ENCODE measurements around the gene USP16. TPM values are rescaled to one million over a fixed set of nuclear protein-coding genes. Genes with fewer than 3 reads are reported as not detected.

USP16 gene
- total RNA-seq, 2 donors from 2014 or later = 19.9 to 22.0 TPM

DNA sequence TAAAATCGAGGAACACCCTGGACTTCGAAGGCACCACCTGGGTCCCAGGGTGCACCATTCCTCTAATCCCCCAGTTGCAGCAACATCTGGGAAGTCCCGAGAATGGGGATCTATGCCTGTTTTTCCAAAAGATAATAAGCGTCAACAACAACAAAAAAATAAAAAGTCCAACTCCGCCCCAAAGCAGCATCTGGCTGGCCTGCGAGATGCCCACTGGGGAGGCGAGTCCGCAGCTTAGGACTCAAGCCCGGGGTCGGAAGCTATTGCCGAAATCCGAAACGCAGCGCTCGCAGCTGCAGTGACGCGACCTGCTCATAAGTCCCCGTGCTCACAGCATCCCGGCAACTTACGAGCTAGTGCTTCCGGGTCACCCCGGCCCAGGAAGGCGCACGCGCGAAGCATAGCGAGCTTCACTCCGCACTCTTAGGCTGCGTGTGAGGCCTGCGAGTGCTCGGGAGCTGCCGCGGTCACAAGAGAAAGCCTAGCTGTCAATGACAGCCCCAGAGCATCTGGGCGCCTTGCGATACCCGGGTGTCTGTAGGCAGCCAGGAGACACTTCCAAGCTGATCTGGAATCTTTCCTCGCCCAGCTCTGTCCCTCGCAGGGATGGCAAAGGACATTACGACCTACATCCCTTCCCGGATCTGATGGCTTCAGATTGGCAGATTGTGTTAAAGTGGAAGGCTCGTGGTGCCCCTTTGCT lies 21.9 kb upstream of the USP16 start:
- 5% methylated on average over 31 to 41 of the region's 41 CpGs for WGBS, 2 experiments (ENCODE audit: insufficient coverage in 1 of 2, insufficient read length in 1 of 2)
- no peaks in the 10 kb centered on the region for H3K4me1 ChIP-seq (ENCODE audit: control insufficient read depth, insufficient read depth, low read length)
- peaks cover 1% of the 10 kb centered on the region for H3K36me3 Mint-ChIP-seq (ENCODE audit: low read depth)
- H3K4me3 Mint-ChIP-seq = peak overlapping the region; percentile 76
- no peaks in the 10 kb centered on the region for H3K9me3 ChIP-seq (ENCODE audit: control insufficient read depth, low read length)
- H3K4me3 ChIP-seq (ENCODE audit: low read length) = peak overlapping the region; percentile 84
- DNase-seq = peak; percentile 96
- no peaks in the 10 kb centered on the region for H3K36me3 ChIP-seq (ENCODE audit: control insufficient read depth, insufficient read depth, low read length)
- peak overlapping the region; percentile 97 for H3K27ac Mint-ChIP-seq
- peaks cover 5% of the 10 kb centered on the region for H3K9me3 Mint-ChIP-seq
- H3K9ac ChIP-seq (ENCODE audit: extremely low read depth, low read length, poor library complexity, severe bottlenecking) = peak overlapping the region; percentile 59
- H3K27me3 ChIP-seq (ENCODE audit: control insufficient read depth, insufficient read depth, low read length, poor library complexity, severe bottlenecking) = peaks cover 10% of the 10 kb centered on the region
- peaks cover 7% of the 10 kb centered on the region for H3K4me1 Mint-ChIP-seq
- TF ChIP-seq, protein P1, sequence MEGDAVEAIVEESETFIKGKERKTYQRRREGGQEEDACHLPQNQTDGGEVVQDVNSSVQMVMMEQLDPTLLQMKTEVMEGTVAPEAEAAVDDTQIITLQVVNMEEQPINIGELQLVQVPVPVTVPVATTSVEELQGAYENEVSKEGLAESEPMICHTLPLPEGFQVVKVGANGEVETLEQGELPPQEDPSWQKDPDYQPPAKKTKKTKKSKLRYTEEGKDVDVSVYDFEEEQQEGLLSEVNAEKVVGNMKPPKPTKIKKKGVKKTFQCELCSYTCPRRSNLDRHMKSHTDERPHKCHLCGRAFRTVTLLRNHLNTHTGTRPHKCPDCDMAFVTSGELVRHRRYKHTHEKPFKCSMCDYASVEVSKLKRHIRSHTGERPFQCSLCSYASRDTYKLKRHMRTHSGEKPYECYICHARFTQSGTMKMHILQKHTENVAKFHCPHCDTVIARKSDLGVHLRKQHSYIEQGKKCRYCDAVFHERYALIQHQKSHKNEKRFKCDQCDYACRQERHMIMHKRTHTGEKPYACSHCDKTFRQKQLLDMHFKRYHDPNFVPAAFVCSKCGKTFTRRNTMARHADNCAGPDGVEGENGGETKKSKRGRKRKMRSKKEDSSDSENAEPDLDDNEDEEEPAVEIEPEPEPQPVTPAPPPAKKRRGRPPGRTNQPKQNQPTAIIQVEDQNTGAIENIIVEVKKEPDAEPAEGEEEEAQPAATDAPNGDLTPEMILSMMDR (conservative IDR thresholded peaks at IDR 0.05) = no peak
- H3K27me3 Mint-ChIP-seq (ENCODE audit: insufficient read depth) = no peaks in the 10 kb centered on the region
- H3K27ac ChIP-seq (ENCODE audit: low read depth, low read length) = peak overlapping the region; percentile 55

DNA sequence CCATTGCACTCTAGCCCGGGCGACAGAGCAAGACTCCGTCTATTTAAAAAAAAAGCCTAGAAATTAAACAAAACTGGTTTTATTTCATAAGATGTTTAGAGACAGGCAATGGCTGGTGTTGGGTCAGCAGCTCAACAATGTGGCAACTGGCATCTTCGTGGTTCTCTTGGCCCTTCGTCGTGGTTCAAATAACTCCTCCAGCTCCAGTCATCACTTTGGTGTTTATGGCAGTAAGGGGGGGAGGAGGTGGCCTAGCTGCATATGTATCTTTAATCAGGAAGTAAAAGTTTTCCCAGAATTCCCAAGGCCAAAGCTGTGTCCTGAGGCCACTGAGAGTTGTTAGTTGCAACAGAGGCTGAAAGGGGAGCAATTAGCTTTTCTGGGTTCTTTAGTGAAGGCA lies 18.8 kb upstream of the USP16 start:
- no peaks in the 10 kb centered on the region for H3K4me1 Mint-ChIP-seq
- H3K27ac Mint-ChIP-seq = no peak overlapping the region
- Histone ChIP-seq H3K9ac (ENCODE audit: extremely low read depth, low read length, poor library complexity, severe bottlenecking) (no peak overlapping the region), H3K4me1 (ENCODE audit: control insufficient read depth, insufficient read depth, low read length) (no peaks in the 10 kb centered on the region), H3K4me3 (ENCODE audit: low read length) (no peak overlapping the region), H3K9me3 (ENCODE audit: control insufficient read depth, low read length) (no peaks in the 10 kb centered on the region), H3K36me3 (ENCODE audit: control insufficient read depth, insufficient read depth, low read length) (no peaks in the 10 kb centered on the region), H3K27ac (ENCODE audit: low read depth, low read length) (no peak overlapping the region), H3K27me3 (ENCODE audit: control insufficient read depth, insufficient read depth, low read length, poor library complexity, severe bottlenecking) (peaks cover 10% of the 10 kb centered on the region)
- no peak overlapping the region for H3K4me3 Mint-ChIP-seq
- H3K9me3 Mint-ChIP-seq = peaks cover 5% of the 10 kb centered on the region
- DNase-seq = no peak
- H3K36me3 Mint-ChIP-seq (ENCODE audit: low read depth) = no peaks in the 10 kb centered on the region
- H3K27me3 Mint-ChIP-seq (ENCODE audit: insufficient read depth) = no peaks in the 10 kb centered on the region
- TF ChIP-seq, protein P1 (conservative IDR thresholded peaks at IDR 0.05) = no peak
- 64 to 96% methylated on average over 3 to 6 of the region's 6 CpGs for WGBS, 2 experiments (ENCODE audit: insufficient coverage in 1 of 2, insufficient read length in 1 of 2)

DNA sequence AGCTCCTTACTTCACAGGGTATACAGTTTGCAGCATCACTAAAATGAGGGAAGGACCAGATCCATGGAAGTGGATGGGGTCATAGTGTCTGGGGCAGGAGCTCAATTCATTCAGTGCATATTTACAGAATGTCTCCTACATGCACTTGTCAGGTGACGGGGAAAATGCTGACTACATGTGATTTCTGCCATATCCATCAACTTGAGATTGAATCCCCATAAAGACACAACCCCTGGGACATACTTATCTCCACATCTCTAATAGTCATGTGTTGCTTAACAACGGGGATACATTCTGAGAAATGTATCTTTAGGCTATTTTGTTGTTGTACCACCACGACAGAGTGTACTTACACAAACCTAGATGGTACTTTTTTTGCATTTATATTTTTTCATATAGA lies 17.3 kb upstream of the USP16 start:
- peaks cover 10% of the 10 kb centered on the region for H3K27me3 ChIP-seq (ENCODE audit: control insufficient read depth, insufficient read depth, low read length, poor library complexity, severe bottlenecking)
- H3K27ac Mint-ChIP-seq = no peak overlapping the region

More for the DNA sequence above, 17.3 kb upstream of the USP16 start:
- Mint-ChIP-seq H3K4me3 (no peak overlapping the region), H3K9me3 (peaks cover 8% of the 10 kb centered on the region), H3K27me3 (ENCODE audit: insufficient read depth) (no peaks in the 10 kb centered on the region), H3K36me3 (ENCODE audit: low read depth) (no peaks in the 10 kb centered on the region), H3K4me1 (no peaks in the 10 kb centered on the region)
- H3K27ac ChIP-seq (ENCODE audit: low read depth, low read length) = no peak overlapping the region
- DNase-seq = no peak
- H3K4me3 ChIP-seq (ENCODE audit: low read length) = no peak overlapping the region
- no peaks in the 10 kb centered on the region for H3K4me1 ChIP-seq (ENCODE audit: control insufficient read depth, insufficient read depth, low read length)
- TF ChIP-seq, protein P1 (conservative IDR thresholded peaks at IDR 0.05) = no peak
- H3K36me3 ChIP-seq (ENCODE audit: control insufficient read depth, insufficient read depth, low read length) = no peaks in the 10 kb centered on the region
- H3K9ac ChIP-seq (ENCODE audit: extremely low read depth, low read length, poor library complexity, severe bottlenecking) = no peak overlapping the region
- H3K9me3 ChIP-seq (ENCODE audit: control insufficient read depth, low read length) = no peaks in the 10 kb centered on the region
- 91% methylated on average over 3 of the region's 3 CpGs; no CpG with 5 or more reads in 1 of the 2 experiments for WGBS, 2 experiments (ENCODE audit: insufficient coverage in 1 of 2, insufficient read length in 1 of 2)
